WTC11 (cell line): Measurements from ENCODE around the gene KERA.

Source experiments
- ATF2 ChIP-seq: sonication (generic); formaldehyde crosslinking; IDR thresholded peaks from 2 replicates; pipeline ENCODE4 v1.8.1; 2022; ENCODE audit warnings: low read depth, missing genetic modification reagents, borderline replicate concordance
- CTCF ChIP-seq: fragments of 200-600 bp; IDR thresholded peaks from 2 replicates; pipeline ENCODE4 v1.8.0; 2022; ENCODE audit warnings: antibody characterized with exemption
- E2F4 ChIP-seq: sonication (generic); formaldehyde crosslinking; IDR thresholded peaks from 2 replicates; pipeline ENCODE4 v1.8.1; 2022; ENCODE audit warnings: low read depth, mild to moderate bottlenecking, moderate library complexity, missing genetic modification reagents, borderline replicate concordance
- HMGXB4 ChIP-seq: sonication (generic); formaldehyde crosslinking; IDR thresholded peaks from 2 replicates; pipeline ENCODE4 v1.8.1; 2023; ENCODE audit warnings: mild to moderate bottlenecking, moderate library complexity, missing genetic modification reagents
- RELA ChIP-seq: sonication (generic); formaldehyde crosslinking; IDR thresholded peaks from 2 replicates; pipeline ENCODE4 v1.8.1; 2022; ENCODE audit warnings: missing genetic modification reagents, mild to moderate bottlenecking, borderline replicate concordance
- SOX15 ChIP-seq: fragments of 250-450 bp; sonication (Bioruptor Pico); IDR thresholded peaks from 2 replicates; pipeline ENCODE4 v1.9.0; 2021; ENCODE audit warnings: mild to moderate bottlenecking
- USF2 ChIP-seq: sonication (generic); formaldehyde crosslinking; IDR thresholded peaks from 2 replicates; pipeline ENCODE4 v1.8.1; 2023; ENCODE audit warnings: mild to moderate bottlenecking, missing genetic modification reagents, moderate library complexity
- TF ChIP-seq, protein P1 (sequence below): sonication (generic); formaldehyde crosslinking; IDR thresholded peaks from 2 replicates; pipeline ENCODE4 v1.8.1; 2022; ENCODE audit warnings: mild to moderate bottlenecking, missing genetic modification reagents, moderate library complexity, borderline replicate concordance

DNA sequence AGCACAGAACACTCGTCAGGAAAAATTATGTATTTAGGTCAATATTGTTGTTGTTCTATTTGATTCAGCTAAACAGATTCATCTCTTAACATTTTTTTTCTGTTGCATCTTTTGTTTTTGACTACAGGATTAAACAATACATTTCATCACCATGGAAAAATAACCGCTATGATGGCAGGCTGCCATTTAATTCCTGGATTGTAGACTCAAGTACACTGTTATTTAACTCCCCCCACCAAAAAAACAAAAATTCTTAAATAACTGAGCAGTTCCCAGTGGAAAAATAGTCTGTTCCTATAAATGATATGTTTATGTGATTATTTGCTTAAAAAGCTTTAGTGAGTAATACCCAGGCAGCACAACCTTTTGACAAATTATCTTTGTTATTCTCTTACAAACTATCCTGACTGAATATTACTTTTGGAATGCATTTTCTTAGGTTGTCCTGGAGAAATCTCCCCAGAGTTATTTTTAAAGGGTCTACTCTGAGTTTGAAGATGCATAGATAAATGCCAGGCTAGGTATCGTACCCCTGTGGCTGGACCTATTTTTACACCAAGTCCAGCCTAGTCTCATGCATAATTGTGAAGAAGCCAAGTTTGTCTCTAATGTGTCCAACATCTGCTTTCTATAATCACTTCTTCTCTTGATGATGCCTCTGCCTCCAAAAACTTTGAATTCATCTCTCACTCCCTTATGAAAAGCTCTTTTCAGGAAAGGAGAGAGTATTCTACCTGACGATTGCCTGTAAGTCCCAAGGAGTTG is 3.7 kb downstream of the KERA start:
- no peak for TF ChIP-seq CTCF
- TF ChIP-seq USF2 (CRISPR knock-in tag): no peak
- TF ChIP-seq E2F4: no peak
- no peak for TF ChIP-seq HMGXB4
- no peak for TF ChIP-seq RELA (CRISPR knock-in tag)
- TF ChIP-seq ATF2 (CRISPR knock-in tag): no peak
- no peak for TF ChIP-seq SOX15
- TF ChIP-seq, protein P1, sequence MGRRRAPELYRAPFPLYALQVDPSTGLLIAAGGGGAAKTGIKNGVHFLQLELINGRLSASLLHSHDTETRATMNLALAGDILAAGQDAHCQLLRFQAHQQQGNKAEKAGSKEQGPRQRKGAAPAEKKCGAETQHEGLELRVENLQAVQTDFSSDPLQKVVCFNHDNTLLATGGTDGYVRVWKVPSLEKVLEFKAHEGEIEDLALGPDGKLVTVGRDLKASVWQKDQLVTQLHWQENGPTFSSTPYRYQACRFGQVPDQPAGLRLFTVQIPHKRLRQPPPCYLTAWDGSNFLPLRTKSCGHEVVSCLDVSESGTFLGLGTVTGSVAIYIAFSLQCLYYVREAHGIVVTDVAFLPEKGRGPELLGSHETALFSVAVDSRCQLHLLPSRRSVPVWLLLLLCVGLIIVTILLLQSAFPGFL (CRISPR knock-in tag): no peak
